Hepatocyte (in vitro differentiated cells): ENCODE results near the gene THSD4. TPM values are rescaled to one million over a fixed set of nuclear protein-coding genes. Genes with fewer than 3 reads are reported as not detected.
"Not testable (repeated sequence)": the region's sequence is repeated elsewhere in the genome, so short reads cannot be mapped to it uniquely, and the experiment has no call there.

Source experiments
- DNase-seq: peaks from one replicate; pipeline ENCODE4 v3.0.0-alpha.2; 2016; ENCODE audit warnings: low spot score
- H2AFZ ChIP-seq: fragments of 200-600 bp; sonication (generic); 2 replicates; pipeline ENCODE4 v1.6.0; 2016; ENCODE audit warnings: antibody characterized with exemption, mild to moderate bottlenecking
- H3K27ac ChIP-seq: fragments of 200-600 bp; sonication (generic); 2 replicates; pipeline ENCODE4 v1.5.1; 2016; ENCODE audit warnings: mild to moderate bottlenecking
- H3K27me3 ChIP-seq: fragments of 200-600 bp; sonication (generic); 2 replicates; pipeline ENCODE4 v1.6.1; 2016
- H3K36me3 ChIP-seq: fragments of 200-600 bp; sonication (generic); replicated peaks from 2 replicates; pipeline ENCODE4 v1.5.1; 2016; ENCODE audit warnings: low read depth; ENCODE audit not compliant: insufficient read depth
- H3K4me1 ChIP-seq: fragments of 200-600 bp; sonication (generic); 2 replicates; pipeline ENCODE4 v1.5.1; 2016; ENCODE audit warnings: mild to moderate bottlenecking, moderate library complexity; ENCODE audit not compliant: insufficient read depth
- H3K4me2 ChIP-seq: fragments of 200-600 bp; sonication (generic); 2 replicates; pipeline ENCODE4 v1.6.0; 2016
- H3K4me3 ChIP-seq: fragments of 200-600 bp; sonication (generic); 2 replicates; pipeline ENCODE4 v1.5.1; 2016; ENCODE audit warnings: mild to moderate bottlenecking
- H3K79me2 ChIP-seq: fragments of 200-600 bp; sonication (generic); 2 replicates; pipeline ENCODE4 v1.6.0; 2017; ENCODE audit warnings: mild to moderate bottlenecking
- H3K9me2 ChIP-seq: fragments of 200-600 bp; sonication (generic); replicated peaks from 2 replicates; pipeline ENCODE4 v1.6.0; 2017; ENCODE audit warnings: mild to moderate bottlenecking; ENCODE audit not compliant: insufficient read depth
- H3K9me3 ChIP-seq: fragments of 200-600 bp; sonication (generic); 2 replicates; pipeline ENCODE4 v1.5.1; 2016; ENCODE audit warnings: low read depth, mild to moderate bottlenecking
- H4K20me1 ChIP-seq: fragments of 200-600 bp; sonication (generic); 2 replicates; pipeline ENCODE4 v1.6.0; 2016; ENCODE audit warnings: mild to moderate bottlenecking; ENCODE audit not compliant: insufficient read depth, poor library complexity, severe bottlenecking
- CTCF ChIP-seq: fragments of 200-600 bp; sonication (generic); IDR thresholded peaks from 2 replicates; pipeline ENCODE4 v1.5.1; 2016; ENCODE audit warnings: antibody characterized with exemption, mild to moderate bottlenecking; ENCODE audit not compliant: poor library complexity
- EZH2 ChIP-seq: fragments of 200-600 bp; sonication (generic); IDR thresholded peaks from 2 replicates; pipeline ENCODE4 v1.6.1; 2016; ENCODE audit warnings: antibody characterized with exemption, mild to moderate bottlenecking, borderline replicate concordance
- EZH2phosphoT487 ChIP-seq: fragments of 200-600 bp; sonication (generic); IDR thresholded peaks from one replicate; pipeline ENCODE4 v1.6.1; 2018; ENCODE audit warnings: antibody characterized with exemption, mild to moderate bottlenecking, low read depth, moderate library complexity; ENCODE audit not compliant: unreplicated experiment, severe bottlenecking
- WGBS: methylation state at CpG from one replicate; pipeline ENCODE4 v1.1.6; 2016; ENCODE audit warnings: low lambda C conversion rate; ENCODE audit errors: missing lambda C conversion rate; 5-methylcytosine and 5-hydroxymethylcytosine counted together
- polyA plus RNA-seq: library from polyadenylated mRNA; unstranded; fragments of >200 nt; fragmentation: Nextera tagmentation; extraction: Ambion mirVana; gene quantifications from 2 replicates; pipeline ENCODE4 v1.2.1, GENCODE V29; 2016
- total RNA-seq: library from RNA; depleted of rRNA; stranded (reverse); fragments of >200 nt; gene quantifications from 2 replicates; pipeline ENCODE4 v1.2.3, GENCODE V29; 2014

Gene THSD4
- total and polyA plus RNA-seq, 2 experiments from 2014 or later, result 4.3 to 7.0 TPM

DNA sequence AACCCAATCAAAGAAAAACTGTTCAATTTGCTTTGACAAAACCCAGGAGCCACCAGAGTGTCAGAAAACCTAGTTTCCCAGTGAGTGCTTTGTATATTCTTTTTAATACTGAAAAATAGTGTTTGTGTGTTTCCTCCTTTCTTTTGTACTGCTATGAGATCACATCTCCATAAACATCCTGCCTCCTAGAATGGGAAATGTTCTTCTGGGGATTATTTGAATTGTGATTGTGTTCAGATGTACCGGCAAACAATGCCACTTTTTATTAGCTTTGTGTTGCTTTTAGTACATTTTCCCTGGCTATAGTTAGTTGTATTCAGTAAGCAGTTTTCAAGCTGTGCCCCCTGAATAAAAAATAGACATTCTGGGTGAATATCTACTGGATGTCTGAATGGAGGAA is 547.0 kb downstream of the THSD4 start:
- peak overlapping the region; percentile 38 for H3K27ac ChIP-seq
- H3K4me1 ChIP-seq, result no peaks in the 10 kb centered on the region
- no peaks in the 10 kb centered on the region for H3K79me2 ChIP-seq
- 64% methylated on average over 1 of the region's 1 CpG for WGBS
- no peaks in the 10 kb centered on the region for H3K9me2 ChIP-seq
- no peak overlapping the region for H3K4me3 ChIP-seq
- no peaks in the 10 kb centered on the region for H3K36me3 ChIP-seq
- H3K4me2 ChIP-seq, result no peak overlapping the region
- no peaks in the 10 kb centered on the region for H4K20me1 ChIP-seq
- no peak overlapping the region for H2AFZ ChIP-seq
- H3K9me3 ChIP-seq, result no peaks in the 10 kb centered on the region
- TF ChIP-seq EZH2phosphoT487, result no peak
- TF ChIP-seq EZH2, result no peak
- TF ChIP-seq CTCF, result no peak
- H3K27me3 ChIP-seq, result no peaks in the 10 kb centered on the region
- no peak for DNase-seq

GRCh38 chr15:71664622-71665021 is 549.4 kb downstream of the THSD4 start:
- Histone ChIP-seq H3K4me1 (no peaks in the 10 kb centered on the region), H3K27ac (no peak overlapping the region), H3K9me2 (no peaks in the 10 kb centered on the region), H2AFZ (no peak overlapping the region), H3K4me2 (no peak overlapping the region), H4K20me1 (no peaks in the 10 kb centered on the region), H3K79me2 (no peaks in the 10 kb centered on the region), H3K9me3 (no peaks in the 10 kb centered on the region), H3K27me3 (no peaks in the 10 kb centered on the region), H3K4me3 (no peak overlapping the region), H3K36me3 (no peaks in the 10 kb centered on the region)
- no peak for DNase-seq
- TF ChIP-seq EZH2 (no peak), EZH2phosphoT487 (no peak), CTCF (no peak)
- 87% methylated on average over 1 of the region's 1 CpG for WGBS

DNA sequence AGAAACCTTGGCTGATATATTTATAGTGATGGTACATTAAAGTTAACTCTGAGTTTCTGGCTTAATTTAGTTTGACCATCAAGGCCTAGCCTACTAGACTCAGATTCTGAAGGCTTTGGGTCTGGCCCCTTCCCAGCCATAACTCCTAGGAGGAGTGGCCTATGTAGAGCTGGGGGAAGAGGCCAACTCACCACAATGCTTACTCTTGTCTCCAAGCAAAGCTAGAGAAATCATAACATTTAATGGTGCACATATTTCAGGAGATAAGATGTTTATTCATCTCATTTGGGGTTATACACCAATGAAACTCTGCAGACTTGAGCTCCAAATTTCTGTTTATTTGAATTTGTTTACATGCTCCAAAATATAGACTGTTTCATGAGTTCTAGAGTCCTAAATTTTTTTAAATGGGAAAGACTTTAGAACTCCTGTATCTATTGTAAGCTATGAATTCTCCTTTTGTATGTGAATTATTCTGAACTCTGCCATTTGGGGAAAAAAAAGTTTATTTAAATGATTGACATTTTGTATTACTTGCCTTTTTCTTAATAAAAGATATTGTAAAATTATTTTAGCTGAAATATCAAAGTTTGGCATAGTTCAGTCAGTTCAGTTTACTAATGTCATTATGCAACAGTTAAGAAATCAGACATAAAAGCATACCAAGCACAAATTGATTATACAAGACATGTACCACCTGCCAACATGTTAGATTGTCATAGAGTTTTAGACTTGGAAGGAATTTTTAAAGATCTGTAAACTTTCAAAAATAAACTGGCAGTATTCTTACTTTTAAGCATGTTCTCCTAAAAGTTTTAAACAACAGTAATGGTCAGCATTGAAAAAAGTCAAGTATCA is 551.7 kb downstream of the THSD4 start:
- Histone ChIP-seq H3K4me1 (no peaks in the 10 kb centered on the region), H3K4me2 (no peak overlapping the region), H3K79me2 (no peaks in the 10 kb centered on the region), H3K9me2 (no peaks in the 10 kb centered on the region), H3K36me3 (no peaks in the 10 kb centered on the region), H4K20me1 (no peaks in the 10 kb centered on the region), H3K27me3 (no peaks in the 10 kb centered on the region), H2AFZ (no peak overlapping the region), H3K9me3 (no peaks in the 10 kb centered on the region), H3K27ac (peak overlapping the region; percentile 5), H3K4me3 (no peak overlapping the region)
- DNase-seq, result no peak
- TF ChIP-seq EZH2phosphoT487 (no peak), EZH2 (no peak), CTCF (no peak)

DNA sequence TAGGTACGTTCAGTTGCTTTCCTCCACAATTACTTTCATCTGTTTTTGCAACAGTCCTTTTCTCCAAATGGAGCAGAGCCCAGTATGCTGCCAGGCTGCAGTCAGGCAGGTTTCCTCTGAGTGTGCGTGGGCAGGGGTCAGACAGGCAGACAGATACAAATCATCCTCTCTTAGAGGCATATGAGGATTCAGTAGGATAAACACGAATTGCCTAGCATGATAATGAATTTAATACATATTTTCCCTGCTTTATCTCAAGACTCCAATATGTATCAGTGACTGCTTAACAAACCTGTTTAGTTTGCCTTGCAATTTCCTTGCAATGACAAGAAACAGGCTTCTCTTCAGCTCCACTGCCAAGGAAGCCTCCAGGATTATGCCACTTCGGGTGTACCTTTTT is 554.4 kb downstream of the THSD4 start:
- Histone ChIP-seq H2AFZ (no peak overlapping the region), H3K4me1 (no peaks in the 10 kb centered on the region), H3K79me2 (no peaks in the 10 kb centered on the region), H3K9me3 (no peaks in the 10 kb centered on the region), H3K36me3 (no peaks in the 10 kb centered on the region), H3K27me3 (no peaks in the 10 kb centered on the region), H3K4me3 (no peak overlapping the region), H3K27ac (no peak overlapping the region), H3K9me2 (no peaks in the 10 kb centered on the region), H3K4me2 (no peak overlapping the region), H4K20me1 (no peaks in the 10 kb centered on the region)
- DNase-seq, result no peak
- TF ChIP-seq EZH2phosphoT487 (no peak), EZH2 (no peak), CTCF (no peak)
- 58% methylated on average over 4 of the region's 4 CpGs for WGBS

GRCh38 chr15:71670222-71670621 is 555.0 kb downstream of the THSD4 start:
- not testable (repeated sequence) for H2AFZ ChIP-seq, DNase-seq, H3K27me3 ChIP-seq

More at GRCh38 chr15:71670222-71670621, 555.0 kb downstream of the THSD4 start:
- H3K36me3 ChIP-seq, H3K9me3 ChIP-seq, H3K27ac ChIP-seq, H3K4me3 ChIP-seq, H3K79me2 ChIP-seq, H3K9me2 ChIP-seq, H3K4me1 ChIP-seq, H4K20me1 ChIP-seq, H3K4me2 ChIP-seq: not testable (repeated sequence)
- 96% methylated on average over 3 of the region's 3 CpGs for WGBS
